Thyroid gland (tissue), 4 donors: ENCODE results near the gene FAM136A.

ENCODE experiments used
- CTCF ChIP-seq, 6 experiments: fragments of 200-600 bp in 3 of 6; fragments of 450-650 bp in 3 of 6; sonication (generic) in 3 of 6; IDR thresholded peaks; one replicate each; pipeline ENCODE4 v1.5.1; 2016 to 2019; ENCODE audit warnings: antibody characterized with exemption in 6 of 6, mild to moderate bottlenecking in 2 of 6, inconsistent platforms in 1 of 6, moderate library complexity in 1 of 6
- POLR2A ChIP-seq, 2 donors: fragments of 450-650 bp; IDR thresholded peaks; one replicate each; pipeline ENCODE4 v1.6.1; 2017; ENCODE audit warnings: antibody characterized with exemption in 2 of 2, mild to moderate bottlenecking in 2 of 2, moderate library complexity in 1 of 2

GRCh38 chr2:70325875-70326274 is 24.0 kb upstream of the FAM136A start:
- TF ChIP-seq CTCF (IDR thresholded peaks at IDR 0.05) (no peak), POLR2A (IDR thresholded peaks at IDR 0.05) (no peak)
